H1 (cell line): ENCODE measurements around the gene PLEKHG2. TPM values are rescaled to one million over a fixed set of nuclear protein-coding genes. Genes with fewer than 3 reads are reported as not detected.

ENCODE experiments used
- CTCF ChIA-PET: fragments of 300-600 bp; sonication (Branson Sonifier 250); formaldehyde crosslinking; loops from one replicate; lab custom pipeline; 2021; ENCODE audit not compliant: partially characterized antibody; lab: Charles Lee
- POLR2A ChIA-PET: fragments of 300-600 bp; sonication (Branson Sonifier 250); formaldehyde crosslinking; loops from one replicate; lab custom pipeline; 2021; ENCODE audit warnings: inconsistent platforms; ENCODE audit not compliant: partially characterized antibody; lab: Charles Lee
- DNase-seq, 2 experiments: peaks; one replicate each; pipeline versions ENCODE4 v3.0.0 to v3.0.0-alpha.2; 2010 to 2022; ENCODE audit warnings: low spot score in 2 of 2, low read depth in 1 of 2, mixed read lengths in 1 of 2
- FAIRE-seq: peaks from 2 replicates; lab custom pipeline; 2011; peaks lifted over from hg19 to GRCh38; lab: Jason Lieb, UNC
- H2AFZ ChIP-seq: 2 replicates; pipeline ENCODE4 v1.8.1; 2012; ENCODE audit warnings: low read length, inconsistent platforms
- H2AK5ac ChIP-seq: 2 replicates; pipeline ENCODE4 v1.6.1; 2013; ENCODE audit warnings: low read depth, low read length
- H2BK120ac ChIP-seq: replicated peaks from 2 replicates; pipeline ENCODE3; 2013; ENCODE audit warnings: low read depth, low read length, inconsistent platforms
- H2BK12ac ChIP-seq: 2 replicates; pipeline ENCODE4 v1.6.1; 2013; ENCODE audit warnings: low read depth, low read length
- H2BK15ac ChIP-seq: 2 replicates; pipeline ENCODE4 v1.6.1; 2013; ENCODE audit warnings: low read length
- H2BK20ac ChIP-seq: 2 replicates; pipeline ENCODE4 v1.6.1; 2013; ENCODE audit warnings: low read length
- H2BK5ac ChIP-seq: 2 replicates; pipeline ENCODE4 v1.6.1; 2013; ENCODE audit warnings: low read depth, low read length
- H3K14ac ChIP-seq: 2 replicates; pipeline ENCODE4 v1.6.1; 2013; ENCODE audit warnings: inconsistent platforms; ENCODE audit not compliant: insufficient read length
- H3K18ac ChIP-seq: 2 replicates; pipeline ENCODE4 v1.6.1; 2013; ENCODE audit warnings: low read length; ENCODE audit errors: extremely low read depth
- H3K23ac ChIP-seq: 2 replicates; pipeline ENCODE4 v1.6.1; 2013; ENCODE audit warnings: inconsistent platforms; ENCODE audit not compliant: insufficient read length
- H3K23me2 ChIP-seq: 2 replicates; pipeline ENCODE4 v1.6.1; 2013; ENCODE audit warnings: low read depth, low read length
- H3K27ac ChIP-seq: 2 replicates; pipeline ENCODE4 v1.6.1; 2011; ENCODE audit warnings: low read depth, low read length, inconsistent platforms
- H3K27me3 ChIP-seq, 4 experiments: replicated peaks in 1 of 4; 1 replicate in 1 of 4; 2 replicates in 3 of 4; pipeline versions ENCODE4 v1.6.1 to v1.8.1; 2011 to 2013; ENCODE audit warnings: low read length in 3 of 4, mild to moderate bottlenecking in 3 of 4, inconsistent platforms in 2 of 4, mixed read lengths in 2 of 4, moderate library complexity in 1 of 4; ENCODE audit not compliant: control insufficient read depth in 3 of 4, insufficient read depth in 3 of 4; ENCODE audit errors: extremely low read depth in 1 of 4
- H3K36me3 ChIP-seq, 4 experiments: 2 replicates each; pipeline versions ENCODE4 v1.6.1 to v1.8.1; 2011 to 2013; ENCODE audit warnings: mild to moderate bottlenecking in 4 of 4, low read length in 3 of 4, moderate library complexity in 2 of 4, control low read depth in 1 of 4, inconsistent platforms in 1 of 4; ENCODE audit not compliant: insufficient read depth in 4 of 4, control insufficient read depth in 2 of 4
- H3K4ac ChIP-seq: replicated peaks from 2 replicates; pipeline ENCODE3; 2013; ENCODE audit warnings: low read length, low read depth, mixed read lengths, inconsistent platforms; ENCODE audit not compliant: insufficient read length
- H3K4me1 ChIP-seq, 4 experiments: replicated peaks in 1 of 4; 1 replicate in 1 of 4; 2 replicates in 3 of 4; pipeline versions ENCODE4 v1.6.1 to v1.8.1; 2011 to 2013; ENCODE audit warnings: low read length in 3 of 4, inconsistent platforms in 2 of 4, mixed read lengths in 1 of 4; ENCODE audit not compliant: insufficient read depth in 4 of 4, control insufficient read depth in 3 of 4
- H3K4me2 ChIP-seq, 2 experiments: 2 replicates each; pipeline versions ENCODE4 v1.6.1 to v1.8.1; 2011 to 2013; ENCODE audit warnings: low read depth in 2 of 2, low read length in 2 of 2, control low read depth in 1 of 2, inconsistent platforms in 1 of 2, mild to moderate bottlenecking in 1 of 2; ENCODE audit not compliant: insufficient read depth in 1 of 2
- H3K4me3 ChIP-seq, 4 experiments: fragments of 200-600, 300-600 bp in 1 of 4; sonication (generic), shearing (Covaris generic), sonication (Bioruptor Twin) in 1 of 4; 2 replicates each; pipeline versions ENCODE4 v1.5.1 to v1.8.1; 2011 to 2016; ENCODE audit warnings: low read length in 4 of 4, low read depth in 3 of 4, control low read depth in 2 of 4, inconsistent platforms in 2 of 4, mild to moderate bottlenecking in 2 of 4, mixed read lengths in 1 of 4, moderate library complexity in 1 of 4; ENCODE audit not compliant: insufficient read depth in 2 of 4; ENCODE audit errors: extremely low read depth in 1 of 4
- H3K56ac ChIP-seq: replicated peaks from 2 replicates; pipeline ENCODE3; 2013; ENCODE audit warnings: low read depth, mild to moderate bottlenecking, mixed read lengths, low read length, inconsistent platforms; ENCODE audit not compliant: insufficient read length
- H3K79me1 ChIP-seq: 2 replicates; pipeline ENCODE4 v1.6.1; 2013; ENCODE audit warnings: low read depth, low read length, control low read depth
- H3K79me2 ChIP-seq, 2 experiments: 2 replicates each; pipeline versions ENCODE4 v1.6.1 to v1.8.1; 2012 to 2013; ENCODE audit warnings: low read length in 2 of 2, mild to moderate bottlenecking in 2 of 2, inconsistent platforms in 1 of 2; ENCODE audit not compliant: insufficient read depth in 2 of 2, control insufficient read depth in 1 of 2
- H3K9ac ChIP-seq, 4 experiments: replicated peaks in 1 of 4; 1 replicate in 1 of 4; 2 replicates in 3 of 4; pipeline versions ENCODE4 v1.6.1 to v1.8.1; 2011 to 2013; ENCODE audit warnings: low read depth in 3 of 4, low read length in 3 of 4, control low read depth in 2 of 4, mild to moderate bottlenecking in 2 of 4, moderate library complexity in 2 of 4, inconsistent platforms in 1 of 4; ENCODE audit errors: extremely low read depth in 1 of 4
- H3K9me3 ChIP-seq, 2 experiments: 2 replicates each; pipeline versions ENCODE4 v1.6.1 to v1.8.1; 2012 to 2013; ENCODE audit warnings: mild to moderate bottlenecking in 2 of 2, moderate library complexity in 2 of 2, control low read depth in 1 of 2, inconsistent platforms in 1 of 2, low read depth in 1 of 2, low read length in 1 of 2, mixed read lengths in 1 of 2; ENCODE audit not compliant: insufficient read depth in 2 of 2
- H4K20me1 ChIP-seq, 2 experiments: replicated peaks in 1 of 2; 2 replicates each; pipeline versions ENCODE3 to v1.8.1; 2011 to 2013; ENCODE audit warnings: inconsistent platforms in 2 of 2, low read length in 2 of 2, mild to moderate bottlenecking in 1 of 2; ENCODE audit not compliant: insufficient read depth in 2 of 2, control insufficient read depth in 1 of 2
- H4K5ac ChIP-seq: 2 replicates; pipeline ENCODE4 v1.6.1; 2013; ENCODE audit warnings: low read length, low read depth, mixed read lengths, inconsistent platforms; ENCODE audit not compliant: insufficient read length
- H4K8ac ChIP-seq: 2 replicates; pipeline ENCODE4 v1.8.0; 2013; ENCODE audit warnings: mild to moderate bottlenecking, moderate library complexity, low read length, inconsistent platforms; ENCODE audit not compliant: insufficient read depth; ENCODE audit errors: extremely low read depth
- H4K91ac ChIP-seq: replicated peaks from 2 replicates; pipeline ENCODE3; 2013; ENCODE audit warnings: low read length, mixed read lengths, inconsistent platforms; ENCODE audit not compliant: insufficient read length
- ASH2L ChIP-seq: fragments of 200-600, 300-600 bp; sonication (generic); IDR thresholded peaks from one replicate; pipeline ENCODE4 v1.7.1; 2017; ENCODE audit warnings: low read length
- BACH1 ChIP-seq: IDR thresholded peaks from 2 replicates; pipeline ENCODE4 v1.6.1; 2012; ENCODE audit warnings: low read length, improper control_type of control experiment
- CBX5 ChIP-seq: fragments of 300-800, 300-1000 bp; sonication (generic); IDR thresholded peaks from 2 replicates; pipeline ENCODE4 v1.7.1; 2016; ENCODE audit warnings: antibody characterized with exemption, low read length, low read depth
- FOSL1 ChIP-seq: IDR thresholded peaks from 2 replicates; pipeline ENCODE4 v1.6.1; 2011; ENCODE audit warnings: mild to moderate bottlenecking, low read depth, low read length, moderate library complexity; ENCODE audit not compliant: insufficient read depth
- JUN ChIP-seq: IDR thresholded peaks from 2 replicates; pipeline ENCODE4 v1.6.1; 2011; ENCODE audit warnings: low read depth, mild to moderate bottlenecking, improper control_type of control experiment, low read length
- MAFK ChIP-seq: IDR thresholded peaks from 2 replicates; pipeline ENCODE4 v1.6.1; 2012; ENCODE audit warnings: low read depth, mild to moderate bottlenecking, improper control_type of control experiment, low read length
- PHF8 ChIP-seq: fragments of 200-600 bp; sonication (generic); conservative IDR thresholded peaks from 2 replicates; pipeline ENCODE4 v1.7.1; 2012; ENCODE audit warnings: low read depth, mild to moderate bottlenecking, inconsistent platforms, low read length, moderate library complexity
- SAP30 ChIP-seq: fragments of 300-600 bp; sonication (generic); IDR thresholded peaks from 2 replicates; pipeline ENCODE4 v1.7.1; 2012; ENCODE audit warnings: low read length, moderate library complexity, mild to moderate bottlenecking, inconsistent platforms; ENCODE audit not compliant: insufficient read depth, insufficient replicate concordance
- WGBS, 2 experiments: shearing (Covaris generic) in 1 of 2; methylation state at CpG; one replicate each; pipeline versions ENCODE4 v1.1.6 to v1.1.7; 2013 to 2015; ENCODE audit warnings: low lambda C conversion rate in 2 of 2, mixed read lengths in 2 of 2, inconsistent platforms in 1 of 2, low coverage in 1 of 2, missing lambda C conversion rate in 1 of 2; ENCODE audit not compliant: insufficient replicate concordance in 2 of 2, insufficient coverage in 1 of 2, insufficient read length in 1 of 2; ENCODE audit errors: extremely low coverage in 1 of 2, missing lambda C conversion rate in 1 of 2; 5-methylcytosine and 5-hydroxymethylcytosine counted together
- polyA plus RNA-seq, 7 experiments: library from polyadenylated mRNA; depleted of rRNA in 3 of 7; stranded (reverse) in 5 of 7; unstranded in 2 of 7; fragments of >200 nt in 5 of 7; fragments of 200-250 nt in 2 of 7; gene quantifications; 1 replicate in 5 of 7; 2 replicates in 1 of 7; 4 replicates in 1 of 7; pipeline versions ENCODE4 v1.2.1 to v1.2.3, GENCODE V29; 2011 to 2013; ENCODE audit warnings: missing spikeins in 2 of 7, mixed read lengths in 2 of 7
- total RNA-seq: library from RNA; stranded (reverse); fragmentation: NEBNext Ultra II Directional; extraction: Animal tissue kit (Norgen Biotek cat#: 25700); gene quantifications from 2 replicates; pipeline ENCODE4 v1.2.1, GENCODE V29; 2021
- TF ChIP-seq, protein P1 (sequence below): IDR thresholded peaks from 2 replicates; pipeline ENCODE4 v1.6.1; 2012; ENCODE audit warnings: inconsistent platforms
- TF ChIP-seq, protein P2 (sequence below): IDR thresholded peaks from 2 replicates; pipeline ENCODE4 v1.6.1; 2012; ENCODE audit warnings: inconsistent platforms

PLEKHG2 gene
- total and polyA plus RNA-seq, 2 of the 8 experiments (the other 6 are each of a cell fraction or from before 2014, with no cell fraction given) = 16.9 to 65.7 TPM

DNA sequence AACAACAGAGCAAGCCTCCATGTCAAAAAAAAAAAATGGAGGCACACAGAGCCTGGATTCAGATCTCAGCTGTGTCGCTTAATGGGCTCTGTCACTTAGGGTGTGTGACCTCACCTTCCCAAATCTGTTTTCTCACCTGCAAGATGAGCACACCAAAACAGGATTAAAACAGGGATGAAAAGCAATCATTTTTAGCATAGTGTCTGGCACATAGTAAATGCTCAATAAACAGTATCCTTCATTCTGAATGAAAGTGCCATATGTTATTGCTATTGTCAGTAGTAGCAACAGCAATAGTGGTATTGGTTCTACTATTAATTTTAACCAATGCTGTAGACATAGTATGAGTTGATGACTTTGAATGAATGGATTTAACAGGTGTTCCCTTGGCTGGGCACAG, 46.9 kb upstream of the PLEKHG2 start:
- DNase-seq (no peak), FAIRE-seq (no peak)
- H3K4ac ChIP-seq = no peak overlapping the region
- H2BK20ac ChIP-seq = no peak overlapping the region
- ChIA-PET CTCF (interaction anchor here (0.8 to 1.3 kb wide), 3 partner anchors 9 to 46 kb away, joined by 3 read pairs; no protein-coding TSS in a partner anchor), POLR2A (interaction anchor here (0.8 to 2.2 kb wide), 3 partner anchors 9 to 20 kb away, joined by 3 to 8 read pairs (median 3); no protein-coding TSS in a partner anchor)
- no peaks in the 10 kb centered on the region for H3K79me2 ChIP-seq
- H4K8ac ChIP-seq = no peak overlapping the region
- no peak overlapping the region for H3K18ac ChIP-seq
- no peak overlapping the region for H4K5ac ChIP-seq
- peaks cover 9 to 34% (median 27%) of the 10 kb centered on the region in 4 experiments for H3K36me3 ChIP-seq
- no peak overlapping the region for H3K56ac ChIP-seq
- H3K23me2 ChIP-seq = no peaks in the 10 kb centered on the region
- no peak overlapping the region for H4K91ac ChIP-seq
- 95% methylated on average over 1 of the region's 1 CpG; no CpG with 5 or more reads in 1 of the 2 experiments for WGBS, 2 experiments
- TF ChIP-seq ASH2L (no peak), FOSL1 (no peak), MAFK (no peak), JUN (no peak), BACH1 (no peak), PHF8 (no peak), CBX5 (no peak), SAP30 (no peak)
- TF ChIP-seq, protein P1, sequence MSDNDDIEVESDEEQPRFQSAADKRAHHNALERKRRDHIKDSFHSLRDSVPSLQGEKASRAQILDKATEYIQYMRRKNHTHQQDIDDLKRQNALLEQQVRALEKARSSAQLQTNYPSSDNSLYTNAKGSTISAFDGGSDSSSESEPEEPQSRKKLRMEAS = no peak
- TF ChIP-seq, protein P2, sequence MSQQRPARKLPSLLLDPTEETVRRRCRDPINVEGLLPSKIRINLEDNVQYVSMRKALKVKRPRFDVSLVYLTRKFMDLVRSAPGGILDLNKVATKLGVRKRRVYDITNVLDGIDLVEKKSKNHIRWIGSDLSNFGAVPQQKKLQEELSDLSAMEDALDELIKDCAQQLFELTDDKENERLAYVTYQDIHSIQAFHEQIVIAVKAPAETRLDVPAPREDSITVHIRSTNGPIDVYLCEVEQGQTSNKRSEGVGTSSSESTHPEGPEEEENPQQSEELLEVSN = no peak
- no peaks in the 10 kb centered on the region for H3K9me3 ChIP-seq
- no peak overlapping the region for H2BK5ac ChIP-seq
- H4K20me1 ChIP-seq = peaks cover 9 to 11% of the 10 kb centered on the region in 2 experiments
- no peak overlapping the region for H3K4me3 ChIP-seq
- no peak overlapping the region for H2AFZ ChIP-seq
- H3K23ac ChIP-seq = no peak overlapping the region
- no peak overlapping the region for H2BK12ac ChIP-seq
- H3K14ac ChIP-seq = no peak overlapping the region
- H2BK15ac ChIP-seq = no peak overlapping the region
- H2BK120ac ChIP-seq = no peak overlapping the region
- no peak overlapping the region for H3K27ac ChIP-seq
- no peak overlapping the region for H3K4me2 ChIP-seq
- H3K9ac ChIP-seq = no peak overlapping the region
- H3K27me3 ChIP-seq = no peaks in the 10 kb centered on the region
- H3K79me1 ChIP-seq = peaks cover 2% of the 10 kb centered on the region; the same call in 1 of the 2 replicates
- no peaks in the 10 kb centered on the region for H3K4me1 ChIP-seq
- H2AK5ac ChIP-seq = no peak overlapping the region
